ENCODE measurements around the gene FAM169A. TPM values are rescaled to one million over a fixed set of nuclear protein-coding genes. Genes with fewer than 3 reads are reported as not detected.

FAM169A gene
- total and polyA plus RNA-seq, 2 donors (not counting 3 experiments of a cell fraction or from before 2014, with no cell fraction given), result 0.06 to 0.62 TPM

DNA sequence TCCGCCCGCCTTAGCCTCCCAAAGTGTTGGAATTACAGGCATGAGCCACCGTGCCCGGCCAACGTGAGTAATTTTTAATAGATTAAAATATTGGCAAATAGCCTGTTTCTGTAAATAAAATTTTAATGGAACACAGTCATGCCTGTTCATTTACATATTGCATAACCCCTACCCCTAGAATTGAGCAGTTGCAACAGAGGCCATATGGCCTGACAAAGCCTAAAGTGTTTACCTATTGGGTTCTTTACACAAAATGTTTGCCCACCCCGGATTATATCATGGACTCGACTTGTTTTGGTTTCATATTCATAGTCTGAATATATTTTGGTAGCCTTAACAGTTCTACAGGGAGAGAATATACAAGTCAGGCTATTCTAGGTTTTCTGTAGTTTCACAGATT lies 93.8 kb downstream of the FAM169A start:
- H3K79me2 ChIP-seq (ENCODE audit: control insufficient read depth, insufficient read depth, low read length), result peaks cover 10% of the 10 kb centered on the region
- H2AFZ ChIP-seq (ENCODE audit: low read depth, low read length), result no peak overlapping the region
- no peaks in the 10 kb centered on the region for H3K9me1 ChIP-seq (replicated peaks; ENCODE audit: control insufficient read depth, extremely low read depth, insufficient read depth, low read length)
- H3K4me3 ChIP-seq (replicated peaks in 1 of 3; ENCODE audit: insufficient read depth in 1 of 3, low read depth in 1 of 3, low read length in 3 of 3), result no peak overlapping the region
- ChIA-PET POLR2A (no interaction called here), CTCF (no interaction called here)
- no peaks in the 10 kb centered on the region for H3K9me3 ChIP-seq (replicated peaks; ENCODE audit: control insufficient read depth, insufficient read depth, low read length)
- no peak overlapping the region for H3K9ac ChIP-seq (replicated peaks; ENCODE audit: extremely low read depth, insufficient read depth, low read length)
- BruUV-seq (replicated peaks), result no TSS peak
- H3K4me2 ChIP-seq (ENCODE audit: insufficient read depth, low read length), result no peak overlapping the region
- no peaks in the 10 kb centered on the region for H4K20me1 ChIP-seq (replicated peaks; ENCODE audit: control insufficient read depth, extremely low read depth, insufficient read depth, low read length)
- peaks cover 1 to 12% of the 10 kb centered on the region in 2 experiments for H3K36me3 ChIP-seq (ENCODE audit: control insufficient read depth in 2 of 2, extremely low read depth in 1 of 2, insufficient read depth in 2 of 2, low read length in 2 of 2)
- TF ChIP-seq GATA2 (IDR thresholded peaks at IDR 0.05; ENCODE audit: insufficient read depth, insufficient read length, low read depth, low read length), result no peak
- no peak for TF ChIP-seq POLR2AphosphoS5 (IDR thresholded peaks at IDR 0.05; ENCODE audit: insufficient read depth, low read depth, low read length)
- TF ChIP-seq MAX (IDR thresholded peaks at IDR 0.05; ENCODE audit: insufficient read depth, insufficient read length), result no peak
- TF ChIP-seq JUN (IDR thresholded peaks at IDR 0.05; ENCODE audit: borderline replicate concordance, insufficient read depth, insufficient read length, low read depth), result no peak
- TF ChIP-seq EZH2 (IDR thresholded peaks at IDR 0.05; ENCODE audit: borderline replicate concordance, low read depth, low read length, severe bottlenecking), result no peak
- no peak for TF ChIP-seq FOS (IDR thresholded peaks at IDR 0.05; ENCODE audit: borderline replicate concordance, insufficient read depth, low read length)
- TF ChIP-seq MYC (IDR thresholded peaks at IDR 0.05; ENCODE audit: low read depth, low read length), result no peak
- TF ChIP-seq, protein P1, sequence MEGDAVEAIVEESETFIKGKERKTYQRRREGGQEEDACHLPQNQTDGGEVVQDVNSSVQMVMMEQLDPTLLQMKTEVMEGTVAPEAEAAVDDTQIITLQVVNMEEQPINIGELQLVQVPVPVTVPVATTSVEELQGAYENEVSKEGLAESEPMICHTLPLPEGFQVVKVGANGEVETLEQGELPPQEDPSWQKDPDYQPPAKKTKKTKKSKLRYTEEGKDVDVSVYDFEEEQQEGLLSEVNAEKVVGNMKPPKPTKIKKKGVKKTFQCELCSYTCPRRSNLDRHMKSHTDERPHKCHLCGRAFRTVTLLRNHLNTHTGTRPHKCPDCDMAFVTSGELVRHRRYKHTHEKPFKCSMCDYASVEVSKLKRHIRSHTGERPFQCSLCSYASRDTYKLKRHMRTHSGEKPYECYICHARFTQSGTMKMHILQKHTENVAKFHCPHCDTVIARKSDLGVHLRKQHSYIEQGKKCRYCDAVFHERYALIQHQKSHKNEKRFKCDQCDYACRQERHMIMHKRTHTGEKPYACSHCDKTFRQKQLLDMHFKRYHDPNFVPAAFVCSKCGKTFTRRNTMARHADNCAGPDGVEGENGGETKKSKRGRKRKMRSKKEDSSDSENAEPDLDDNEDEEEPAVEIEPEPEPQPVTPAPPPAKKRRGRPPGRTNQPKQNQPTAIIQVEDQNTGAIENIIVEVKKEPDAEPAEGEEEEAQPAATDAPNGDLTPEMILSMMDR (IDR thresholded peaks at IDR 0.05; ENCODE audit: extremely low read depth in 1 of 2, insufficient read depth in 1 of 2, low read depth in 1 of 2, low read length in 2 of 2), result no peak
- no peak for TF ChIP-seq POLR2A (IDR thresholded peaks at IDR 0.05; ENCODE audit: low read depth, low read length)
- peaks cover 8% of the 10 kb centered on the region for H3K4me1 ChIP-seq (ENCODE audit: control insufficient read depth, extremely low read depth, insufficient read depth, low read length)
- intact Hi-C loops (cut with micrococcal nuclease), result no loop called here
- no peak overlapping the region for H3K27ac ChIP-seq (ENCODE audit: insufficient read depth, low read depth, low read length)
- FAIRE-seq, result no peak
- dilution Hi-C loops (cut with MboI; ENCODE audit: extremely low pct_ligation_motif_present, low sequenced_read_pairs), result no loop called here
- DNase-seq (ENCODE audit: low read depth, low spot score), result no peak
- H3K27me3 ChIP-seq (ENCODE audit: control insufficient read depth in 2 of 2, insufficient read depth in 2 of 2, low read length in 2 of 2), result no peaks in the 10 kb centered on the region
